Fibroblast of the conjunctiva (primary cell): ENCODE data around the gene CXCL8.

Source experiments
- DNase-seq: peaks from one replicate; pipeline ENCODE4 v3.0.0-alpha.2; 2010; ENCODE audit warnings: low read depth

Gene CXCL8

DNA sequence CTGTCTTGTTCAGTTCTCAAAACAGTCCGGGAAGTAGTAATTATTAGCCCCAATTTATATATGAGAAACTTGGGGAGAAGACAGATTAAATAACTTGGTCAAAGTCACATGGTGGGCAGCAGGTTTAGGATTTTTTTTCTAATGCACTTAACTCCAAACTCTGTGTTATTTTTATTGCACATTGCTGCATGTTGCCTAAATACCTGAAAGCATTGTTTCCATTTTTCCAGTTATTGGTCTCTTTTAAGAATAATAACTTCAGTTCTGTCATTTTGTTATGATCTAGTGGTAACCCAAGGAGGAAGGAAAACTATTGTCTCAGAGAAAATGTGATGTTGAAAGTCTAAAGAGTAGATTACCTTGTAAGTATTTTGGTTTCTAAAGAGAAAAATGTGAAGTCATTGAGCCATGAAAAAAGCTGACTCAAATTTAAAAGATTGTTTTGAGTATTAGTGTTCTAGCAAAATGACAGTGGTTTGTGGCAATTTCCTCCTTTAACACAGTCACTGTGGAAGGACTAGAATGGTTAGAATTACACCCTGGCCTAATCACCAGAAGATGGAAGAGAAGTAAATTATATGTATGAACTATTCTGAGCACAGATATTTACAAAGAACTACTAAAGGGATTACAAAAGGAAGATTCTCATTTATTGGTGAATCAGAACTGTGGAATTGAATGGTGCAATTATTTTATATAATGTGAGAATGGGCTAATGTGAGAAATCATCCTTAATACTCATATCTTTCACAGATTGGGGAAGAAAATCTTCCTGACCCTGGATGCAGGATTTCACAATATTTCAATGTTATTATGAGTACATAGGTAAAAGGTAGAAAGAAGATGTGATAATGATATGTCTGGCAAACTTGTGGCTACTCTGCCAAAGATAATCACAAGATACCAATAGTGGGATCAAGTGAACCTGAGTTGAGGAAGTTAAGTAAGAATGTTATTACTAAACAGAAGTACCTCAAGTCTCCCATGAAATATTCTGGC lies 21.7 kb upstream of the CXCL8 start:
- DNase-seq: no peak

- peak; percentile 67 for DNase-seq
These were observed 18.9 kb upstream of the CXCL8 start for GRCh38 chr4:73721435-73721834.

GRCh38 chr4:73721909-73722308 lies 18.5 kb upstream of the CXCL8 start:
- DNase-seq: no peak

DNA sequence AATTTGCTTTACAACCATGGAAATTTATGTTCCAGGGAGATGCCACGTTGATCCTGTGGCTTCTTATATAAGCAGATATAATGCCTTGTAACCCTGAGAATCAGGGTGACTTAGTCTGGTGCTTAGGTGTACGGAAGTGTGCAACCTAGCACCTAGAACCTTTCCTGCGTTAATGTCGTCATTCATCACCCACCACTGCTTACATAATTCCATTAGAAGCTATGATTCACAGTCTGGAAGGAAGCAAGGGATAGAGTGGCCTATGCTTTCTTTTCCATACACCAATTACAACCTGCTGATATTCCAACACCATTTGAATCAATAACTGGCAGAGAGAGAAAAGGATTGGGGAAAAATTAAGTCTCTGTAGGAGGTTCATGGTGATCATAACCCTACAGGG lies 17.3 kb upstream of the CXCL8 start:
- no peak for DNase-seq

- no peak for DNase-seq
These were observed 16.4 kb upstream of the CXCL8 start for GRCh38 chr4:73723928-73724327.

DNA sequence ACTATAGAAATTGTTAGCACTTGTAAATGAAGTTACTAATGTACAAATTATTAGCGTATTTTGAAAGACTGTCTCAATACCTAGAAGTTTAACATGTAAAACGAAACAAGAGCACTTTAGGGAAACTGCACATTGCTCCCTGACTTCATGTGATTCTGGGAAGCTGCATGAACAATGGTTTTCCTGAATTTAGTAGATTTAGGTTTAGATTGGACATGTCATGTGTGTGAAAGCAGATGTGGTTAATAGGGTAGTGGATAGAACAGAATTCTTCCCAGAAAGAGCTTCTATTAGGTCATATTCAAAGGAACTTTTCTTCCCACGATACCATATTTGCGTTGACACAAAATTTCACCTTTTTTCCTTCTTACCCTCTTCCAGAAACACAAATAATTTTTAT lies 14.9 kb upstream of the CXCL8 start:
- no peak for DNase-seq

DNA sequence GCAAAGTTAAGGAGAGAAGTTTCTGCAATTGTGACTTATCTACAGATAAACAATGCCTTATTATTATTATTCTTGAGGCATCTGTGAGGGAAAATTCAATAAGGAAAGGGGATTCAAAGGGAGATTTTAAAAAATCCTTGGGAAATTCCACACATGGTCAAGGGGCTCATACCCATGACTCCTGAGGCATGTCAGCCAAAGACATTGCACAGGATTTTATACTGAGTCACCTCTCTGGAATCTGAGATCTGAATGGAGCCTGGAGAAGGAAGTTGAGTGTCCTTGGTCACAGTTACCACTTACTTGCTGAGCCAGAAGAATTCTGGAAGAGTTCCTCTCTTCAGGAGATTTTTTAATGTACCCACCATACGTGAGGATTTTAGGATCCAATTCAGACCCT lies 14.4 kb upstream of the CXCL8 start:
- peak; percentile 59 for DNase-seq

- DNase-seq: no peak
These were observed 12.7 kb upstream of the CXCL8 start for GRCh38 chr4:73727685-73728084.

DNA sequence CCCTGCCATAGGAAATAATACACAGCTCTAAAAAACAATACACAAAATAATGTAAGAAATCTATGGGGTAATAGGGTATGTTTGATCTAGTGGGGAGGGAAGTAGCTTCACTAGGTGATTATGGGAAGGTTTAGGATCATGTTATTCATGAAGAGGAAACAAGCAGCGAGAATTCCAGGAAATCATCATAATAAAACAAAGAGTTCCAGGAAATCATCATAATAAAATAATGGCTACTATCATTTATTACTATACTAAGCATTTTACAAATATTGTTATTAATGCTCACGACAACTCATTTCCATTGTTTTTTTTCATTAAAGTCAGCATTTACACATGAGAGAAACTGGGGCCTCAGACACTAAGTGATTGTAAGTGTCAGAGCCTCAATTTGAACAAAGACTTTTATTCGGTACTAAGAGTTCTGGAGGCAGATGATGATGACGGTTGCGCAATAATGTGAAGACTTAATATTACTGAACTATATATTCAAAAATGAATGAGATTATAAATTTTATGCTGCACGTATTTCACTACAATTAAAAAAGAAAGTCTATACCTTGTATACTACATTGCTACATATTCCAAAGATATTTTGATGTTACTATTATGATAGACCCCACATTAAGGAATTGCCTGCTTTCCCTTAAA lies 12.2 kb upstream of the CXCL8 start:
- no peak for DNase-seq

- DNase-seq: peak; percentile 87
These were observed 10.7 kb upstream of the CXCL8 start for GRCh38 chr4:73729534-73730165.

GRCh38 chr4:73730292-73730691 lies 10.1 kb upstream of the CXCL8 start:
- DNase-seq: no peak

DNA sequence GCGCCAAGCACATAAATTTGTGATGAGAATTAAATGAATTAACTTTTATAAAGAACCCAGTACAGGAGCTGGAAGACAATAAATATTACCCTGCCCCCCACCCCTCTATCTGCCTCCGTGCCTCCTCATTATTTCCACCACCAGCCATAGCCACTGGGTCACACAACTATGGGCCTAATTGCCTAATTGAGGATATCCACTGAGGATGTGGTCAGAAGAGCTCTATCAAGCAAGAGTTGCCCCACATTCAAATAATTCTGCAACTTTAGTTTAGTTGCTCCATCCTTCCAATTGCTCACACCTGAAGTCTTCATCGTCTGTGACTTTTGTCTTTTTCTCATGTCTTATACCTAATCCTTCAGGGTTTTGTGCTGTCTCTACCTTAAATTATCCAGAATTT lies 9.5 kb upstream of the CXCL8 start:
- DNase-seq: no peak

- DNase-seq: no peak
These were observed 8.3 kb upstream of the CXCL8 start for GRCh38 chr4:73731968-73732610.

DNA sequence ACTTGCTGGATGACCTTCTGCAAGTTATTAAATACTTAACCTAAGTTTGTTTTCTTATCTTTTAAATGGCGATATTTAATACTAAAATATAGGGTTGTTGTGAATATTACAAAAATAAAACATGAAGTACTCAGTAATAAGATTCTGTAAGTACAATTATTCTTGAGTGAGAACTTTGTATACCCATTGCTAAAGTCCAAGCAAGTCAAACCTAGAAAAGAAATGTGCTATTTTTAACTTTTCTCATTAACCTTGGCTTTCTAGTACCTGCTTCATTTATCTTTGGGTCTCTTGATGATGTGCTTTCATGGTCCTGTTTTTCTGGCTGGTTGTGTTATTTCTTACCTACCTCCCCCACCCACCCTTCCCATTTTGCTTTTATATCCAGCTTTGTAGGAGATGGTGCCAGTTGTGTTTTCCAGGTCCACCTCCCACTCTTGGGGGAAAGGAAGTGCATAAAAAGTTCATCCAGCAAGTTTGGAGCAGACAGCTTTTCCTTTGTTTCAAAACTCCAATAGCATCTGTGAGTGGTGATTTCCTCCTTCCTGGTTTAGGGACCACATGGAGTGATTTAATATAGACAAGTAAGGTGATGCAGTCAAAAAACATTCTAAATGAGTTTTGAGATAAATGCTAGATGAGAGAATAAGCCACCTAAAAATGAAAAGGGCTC lies 7.5 kb upstream of the CXCL8 start:
- DNase-seq: no peak

GRCh38 chr4:73734530-73735001 lies 5.8 kb upstream of the CXCL8 start:
- no peak for DNase-seq

DNA sequence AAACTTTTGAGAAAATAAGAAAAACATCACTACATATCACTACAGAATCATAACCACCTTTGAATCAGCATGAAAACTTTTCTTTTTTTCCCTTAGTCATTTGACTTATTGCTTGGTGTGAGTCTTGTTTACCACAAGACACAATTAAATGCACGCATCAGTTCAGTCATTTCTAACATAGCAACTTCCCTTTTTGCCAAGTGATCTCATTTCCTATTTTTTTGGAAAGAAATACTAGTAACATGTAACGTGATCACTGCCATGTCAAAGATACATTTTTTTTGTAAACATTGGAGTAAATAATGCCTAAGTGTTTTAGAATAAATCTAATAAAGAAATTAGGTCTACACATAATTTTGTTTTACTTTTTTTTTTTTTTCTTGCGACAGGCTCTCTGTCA lies 5.1 kb upstream of the CXCL8 start:
- no peak for DNase-seq

DNA sequence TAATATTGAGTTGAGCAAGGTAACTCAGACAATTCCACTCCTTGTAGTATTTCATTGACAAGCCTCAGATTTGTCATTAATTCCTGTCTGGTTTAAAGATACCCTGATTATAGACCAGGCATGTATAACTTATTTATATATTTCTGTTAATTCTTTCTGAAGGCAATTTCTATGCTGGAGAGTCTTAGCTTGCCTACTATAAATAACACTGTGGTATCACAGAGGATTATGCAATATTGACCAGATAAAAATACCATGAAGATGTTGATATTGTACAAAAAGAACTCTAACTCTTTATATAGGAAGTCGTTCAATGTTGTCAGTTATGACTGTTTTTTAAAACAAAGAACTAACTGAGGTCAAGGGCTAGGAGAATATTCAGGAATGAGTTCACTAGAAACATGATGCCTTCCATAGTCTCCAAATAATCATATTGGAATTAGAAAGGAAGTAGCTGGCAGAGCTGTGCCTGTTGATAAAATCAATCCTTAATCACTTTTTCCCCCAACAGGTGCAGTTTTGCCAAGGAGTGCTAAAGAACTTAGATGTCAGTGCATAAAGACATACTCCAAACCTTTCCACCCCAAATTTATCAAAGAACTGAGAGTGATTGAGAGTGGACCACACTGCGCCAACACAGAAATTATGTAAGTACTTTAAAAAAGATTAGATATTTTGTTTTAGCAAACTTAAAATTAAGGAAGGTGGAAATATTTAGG lies 821 bp downstream of the CXCL8 start:
- DNase-seq: no peak

DNA sequence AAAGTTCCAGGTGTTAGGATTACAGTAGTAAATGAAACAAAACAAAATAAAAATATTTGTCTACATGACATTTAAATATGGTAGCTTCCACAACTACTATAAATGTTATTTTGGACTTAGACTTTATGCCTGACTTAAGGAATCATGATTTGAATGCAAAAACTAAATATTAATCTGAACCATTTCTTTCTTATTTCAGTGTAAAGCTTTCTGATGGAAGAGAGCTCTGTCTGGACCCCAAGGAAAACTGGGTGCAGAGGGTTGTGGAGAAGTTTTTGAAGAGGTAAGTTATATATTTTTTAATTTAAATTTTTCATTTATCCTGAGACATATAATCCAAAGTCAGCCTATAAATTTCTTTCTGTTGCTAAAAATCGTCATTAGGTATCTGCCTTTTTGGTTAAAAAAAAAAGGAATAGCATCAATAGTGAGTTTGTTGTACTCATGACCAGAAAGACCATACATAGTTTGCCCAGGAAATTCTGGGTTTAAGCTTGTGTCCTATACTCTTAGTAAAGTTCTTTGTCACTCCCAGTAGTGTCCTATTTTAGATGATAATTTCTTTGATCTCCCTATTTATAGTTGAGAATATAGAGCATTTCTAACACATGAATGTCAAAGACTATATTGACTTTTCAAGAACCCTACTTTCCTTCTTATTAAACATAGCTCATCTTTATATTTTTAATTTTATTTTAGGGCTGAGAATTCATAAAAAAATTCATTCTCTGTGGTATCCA lies 1.6 kb downstream of the CXCL8 start:
- DNase-seq: no peak

DNA sequence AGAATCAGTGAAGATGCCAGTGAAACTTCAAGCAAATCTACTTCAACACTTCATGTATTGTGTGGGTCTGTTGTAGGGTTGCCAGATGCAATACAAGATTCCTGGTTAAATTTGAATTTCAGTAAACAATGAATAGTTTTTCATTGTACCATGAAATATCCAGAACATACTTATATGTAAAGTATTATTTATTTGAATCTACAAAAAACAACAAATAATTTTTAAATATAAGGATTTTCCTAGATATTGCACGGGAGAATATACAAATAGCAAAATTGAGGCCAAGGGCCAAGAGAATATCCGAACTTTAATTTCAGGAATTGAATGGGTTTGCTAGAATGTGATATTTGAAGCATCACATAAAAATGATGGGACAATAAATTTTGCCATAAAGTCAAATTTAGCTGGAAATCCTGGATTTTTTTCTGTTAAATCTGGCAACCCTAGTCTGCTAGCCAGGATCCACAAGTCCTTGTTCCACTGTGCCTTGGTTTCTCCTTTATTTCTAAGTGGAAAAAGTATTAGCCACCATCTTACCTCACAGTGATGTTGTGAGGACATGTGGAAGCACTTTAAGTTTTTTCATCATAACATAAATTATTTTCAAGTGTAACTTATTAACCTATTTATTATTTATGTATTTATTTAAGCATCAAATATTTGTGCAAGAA lies 2.3 kb downstream of the CXCL8 start:
- no peak for DNase-seq

GRCh38 chr4:73743281-73743680 lies 2.9 kb downstream of the CXCL8 start:
- no peak for DNase-seq
